ENCODE data around the gene CCM2.

- no peak for TF ChIP-seq CTCF (IDR thresholded peaks at IDR 0.05; ENCODE audit: low read length)
- no peak for TF ChIP-seq EZH2 (optimal IDR thresholded peaks at IDR 0.05; ENCODE audit: low read depth, low read length)
- TF ChIP-seq EZH2phosphoT487 (IDR thresholded peaks at IDR 0.05; ENCODE audit: low read length), result no peak
Measured at GRCh38 chr7:45122975-45123860, 123.2 kb downstream of the CCM2 start.
